IPS-18c (cell line): ENCODE data around the gene FER1L5.

ENCODE experiments used
- H3K4me3 ChIP-seq: 2 replicates; pipeline ENCODE4 v1.7.0; 2013; ENCODE audit warnings: low read depth, mild to moderate bottlenecking, low read length, moderate library complexity; ENCODE audit not compliant: insufficient read depth
- H3K9me3 ChIP-seq: one replicate; pipeline ENCODE4 v1.6.1; 2013; ENCODE audit warnings: mild to moderate bottlenecking, low read length, moderate library complexity; ENCODE audit not compliant: control insufficient read depth, insufficient read depth

The FER1L5 gene

GRCh38 chr2:96747061-96747617, 104.6 kb downstream of the FER1L5 start:
- Histone ChIP-seq H3K9me3 (no peaks in the 10 kb centered on the region), H3K4me3 (no peak overlapping the region)

GRCh38 chr2:96751800-96752199, 109.2 kb downstream of the FER1L5 start:
- no peaks in the 10 kb centered on the region for H3K9me3 ChIP-seq
- no peak overlapping the region for H3K4me3 ChIP-seq

GRCh38 chr2:96753661-96754282, 111.2 kb downstream of the FER1L5 start:
- Histone ChIP-seq H3K9me3 (no peaks in the 10 kb centered on the region), H3K4me3 (no peak overlapping the region)

GRCh38 chr2:96754317-96754716, 111.8 kb downstream of the FER1L5 start:
- Histone ChIP-seq H3K9me3 (no peaks in the 10 kb centered on the region), H3K4me3 (no peak overlapping the region)
